PC-3 (cell line): ENCODE data around the gene GALNT10. TPM values are rescaled to one million over a fixed set of nuclear protein-coding genes. Genes with fewer than 3 reads are reported as not detected.

Experiments
- ATAC-seq: fragments of 200-7000 bp; cut with Tn5 transposase; 2 replicates; pipeline ENCODE4 v1.9.1; 2020; ENCODE audit warnings: mild to moderate bottlenecking, moderate library complexity
- BruUV-seq: library from RNA; stranded (reverse); fragments of 400-500 nt; replicated peaks from 2 replicates; lab custom pipeline; 2021; lab: Mats Ljungman, UMichigan
- CTCF ChIA-PET: fragments of 300-600 bp; sonication (Branson Sonifier 250); formaldehyde crosslinking; loops from one replicate; lab custom pipeline; 2022; ENCODE audit warnings: antibody characterized with exemption; lab: Charles Lee
- POLR2A ChIA-PET: fragments of 300-600 bp; sonication (Branson Sonifier 250); formaldehyde crosslinking; loops from one replicate; lab custom pipeline; 2022; ENCODE audit warnings: antibody characterized with exemption; ENCODE audit not compliant: unreplicated experiment; lab: Charles Lee
- DNase-seq: peaks from one replicate; pipeline ENCODE4 v3.0.0-alpha.2; 2015
- H2AFZ ChIP-seq: fragments of 300-600 bp; sonication (generic); 2 replicates; pipeline ENCODE4 v1.6.0; 2016; ENCODE audit warnings: antibody characterized with exemption, low read length
- H3F3A ChIP-seq: fragments of 300-600 bp; sonication (generic); one replicate; pipeline ENCODE4 v1.6.0; 2017; ENCODE audit warnings: antibody characterized with exemption, low read length, control low read depth, mild to moderate bottlenecking; ENCODE audit not compliant: unreplicated experiment
- H3K27ac ChIP-seq: fragments of 300-600 bp; sonication (generic); 2 replicates; pipeline ENCODE4 v1.5.1; 2016; ENCODE audit warnings: mild to moderate bottlenecking, low read length
- H3K27me3 ChIP-seq: fragments of 300-600 bp; sonication (generic); 2 replicates; pipeline ENCODE4 v1.6.1; 2016; ENCODE audit warnings: low read length, mixed read lengths
- H3K36me3 ChIP-seq: fragments of 300-600 bp; sonication (generic); 2 replicates; pipeline ENCODE4 v1.6.1; 2016; ENCODE audit warnings: low read depth, mixed run types, low read length, mixed read lengths
- H3K4me1 ChIP-seq: fragments of 300-600 bp; sonication (generic); 2 replicates; pipeline ENCODE4 v1.5.1; 2016; ENCODE audit warnings: low read length; ENCODE audit not compliant: insufficient read depth
- H3K4me2 ChIP-seq: fragments of 300-600 bp; sonication (generic); 2 replicates; pipeline ENCODE4 v1.6.0; 2016; ENCODE audit warnings: low read length
- H3K4me3 ChIP-seq: fragments of 300-600 bp; sonication (generic); 2 replicates; pipeline ENCODE4 v1.5.1; 2016; ENCODE audit warnings: mild to moderate bottlenecking, low read length, mixed read lengths
- H3K79me2 ChIP-seq: fragments of 300-600 bp; sonication (generic); 2 replicates; pipeline ENCODE4 v1.6.1; 2017; ENCODE audit warnings: low read length, mixed read lengths
- H3K9ac ChIP-seq: fragments of 300-600 bp; sonication (generic); 2 replicates; pipeline ENCODE4 v1.6.0; 2016; ENCODE audit warnings: mild to moderate bottlenecking, low read length
- H3K9me2 ChIP-seq: fragments of 300-600 bp; sonication (generic); replicated peaks from 2 replicates; pipeline ENCODE4 v1.6.1; 2016; ENCODE audit warnings: mixed run types, low read length, mixed read lengths
- H3K9me3 ChIP-seq: fragments of 300-600 bp; sonication (generic); 2 replicates; pipeline ENCODE4 v1.6.1; 2016; ENCODE audit warnings: low read length, mixed read lengths
- H4K20me1 ChIP-seq: fragments of 300-600 bp; sonication (generic); 2 replicates; pipeline ENCODE4 v1.6.1; 2016; ENCODE audit warnings: low read length, mixed read lengths
- EZH2 ChIP-seq: fragments of 300-600 bp; sonication (generic); IDR thresholded peaks from one replicate; pipeline ENCODE4 v1.6.1; 2017; ENCODE audit warnings: antibody characterized with exemption, mild to moderate bottlenecking, low read length; ENCODE audit not compliant: unreplicated experiment
- EZH2phosphoT487 ChIP-seq: fragments of 300-600 bp; sonication (generic); IDR thresholded peaks from 2 replicates; pipeline ENCODE4 v1.6.1; 2018; ENCODE audit warnings: mild to moderate bottlenecking, antibody characterized with exemption, low read length, borderline replicate concordance
- intact Hi-C: fragments of 100-400 bp; cut with micrococcal nuclease; formaldehyde crosslinking; loops from 2 replicates; pipeline ENCODE4 v1.9.0; 2023
- total RNA-seq: library from RNA; depleted of rRNA; stranded (reverse); fragments of >200 nt; gene quantifications from 2 replicates; pipeline ENCODE4 v1.2.3, GENCODE V29; 2014
- TF ChIP-seq, protein P1 (sequence below): fragments of 300-600 bp; sonication (generic); conservative IDR thresholded peaks from 2 replicates; pipeline ENCODE4 v1.5.1; 2017; ENCODE audit warnings: antibody characterized with exemption, low read depth, mild to moderate bottlenecking, low read length

GALNT10 gene
- total RNA-seq, 1 experiment from 2014 or later, result 46.2 TPM

DNA sequence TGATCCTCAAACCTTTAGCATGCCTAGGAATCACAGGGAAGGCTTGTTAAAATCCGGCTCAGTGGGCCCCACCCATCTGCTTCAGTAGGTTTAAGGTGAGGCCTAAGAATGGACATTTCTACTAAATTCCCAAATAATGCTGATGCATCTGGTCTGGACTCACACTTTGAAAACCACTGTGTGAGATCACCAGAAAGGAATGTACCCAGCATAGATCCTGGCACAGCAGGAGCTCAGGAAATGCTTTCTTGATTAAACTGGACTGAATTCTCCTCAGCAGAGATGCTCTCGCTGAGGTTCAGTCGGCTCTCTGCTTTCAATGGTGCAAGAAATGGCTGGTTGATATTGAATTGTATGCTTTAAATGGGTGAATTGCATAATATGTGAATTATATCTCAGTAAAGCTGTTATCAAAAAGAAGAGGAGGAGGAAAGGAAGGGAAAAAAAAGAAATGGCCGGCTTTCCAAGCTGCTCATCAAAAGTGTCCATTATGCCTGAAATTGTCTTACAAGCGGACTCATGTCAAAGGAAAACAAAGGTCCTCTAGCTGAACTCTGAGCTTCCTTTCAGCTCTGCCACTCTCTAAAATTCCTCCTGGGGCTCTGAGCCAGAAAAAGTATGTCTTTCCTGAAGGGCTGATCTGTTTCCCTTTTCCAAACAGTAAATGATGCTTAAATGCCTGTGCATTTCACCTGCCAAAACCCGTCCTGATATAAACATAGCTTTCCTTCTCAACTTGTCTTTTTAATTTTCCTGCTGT, 177.7 kb downstream of the GALNT10 start:
- Histone ChIP-seq H3K27me3 (no peaks in the 10 kb centered on the region), H3K9me3 (no peaks in the 10 kb centered on the region), H3K4me1 (peaks cover 60% of the 10 kb centered on the region), H3F3A (peaks cover 9% of the 10 kb centered on the region), H3K4me2 (peak overlapping the region; percentile 67), H3K9ac (peak overlapping the region; percentile 9; the same call in 1 of the 2 replicates), H3K9me2 (no peaks in the 10 kb centered on the region), H3K36me3 (no peaks in the 10 kb centered on the region; the same call in none of the 2 replicates), H4K20me1 (no peaks in the 10 kb centered on the region), H2AFZ (no peak overlapping the region), H3K79me2 (no peaks in the 10 kb centered on the region), H3K27ac (peak overlapping the region; percentile 96), H3K4me3 (peak overlapping the region; percentile 6; the same call in 1 of the 2 replicates)
- POLR2A ChIA-PET, result interaction anchor here (0.6 kb wide), 1 partner anchor 178 kb away, joined by 3 read pairs; the partner anchor contains the start of gene GALNT10
- ATAC-seq (peak; percentile 88), DNase-seq (peak; percentile 95)
- TF ChIP-seq EZH2phosphoT487 (no peak), EZH2 (no peak)
- BruUV-seq, result TSS peak; percentile 84
- intact Hi-C loops, result loop anchor here (1.0 to 2.0 kb wide), 4 partner anchors 38 to 174 kb away; no protein-coding TSS in a partner anchor
- CTCF ChIA-PET, result interaction anchor here (1.0 kb wide), 1 partner anchor 37 kb away, joined by 3 read pairs; no protein-coding TSS in a partner anchor

DNA sequence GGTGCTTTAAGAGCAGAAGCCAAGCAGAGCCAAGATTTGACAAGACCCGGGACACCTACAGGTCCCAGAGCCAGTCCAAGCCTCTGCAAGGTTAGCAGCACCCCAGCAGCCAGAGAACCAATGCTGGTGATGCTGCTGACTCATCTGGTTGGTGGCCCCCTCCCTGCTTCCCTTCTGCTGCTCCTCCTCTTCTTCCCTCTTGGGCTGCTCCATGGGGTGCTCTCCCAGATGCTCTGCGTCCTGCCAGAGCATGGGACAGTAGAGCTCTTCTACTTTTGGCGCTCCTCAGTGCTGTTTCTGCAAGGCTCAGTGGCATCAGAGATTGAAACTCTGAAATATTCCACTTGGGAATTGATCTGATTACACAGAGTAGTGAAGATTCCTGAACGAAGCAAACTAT, 179.1 kb downstream of the GALNT10 start:
- no peak overlapping the region for H3K4me3 ChIP-seq
- no peaks in the 10 kb centered on the region for H4K20me1 ChIP-seq
- no peak overlapping the region for H3K9ac ChIP-seq
- no peak overlapping the region for H2AFZ ChIP-seq
- ChIA-PET POLR2A (no interaction called here), CTCF (no interaction called here)
- no peak for ATAC-seq
- H3F3A ChIP-seq, result peaks cover 9% of the 10 kb centered on the region
- no peak for DNase-seq
- BruUV-seq, result no TSS peak
- TF ChIP-seq, protein P1, sequence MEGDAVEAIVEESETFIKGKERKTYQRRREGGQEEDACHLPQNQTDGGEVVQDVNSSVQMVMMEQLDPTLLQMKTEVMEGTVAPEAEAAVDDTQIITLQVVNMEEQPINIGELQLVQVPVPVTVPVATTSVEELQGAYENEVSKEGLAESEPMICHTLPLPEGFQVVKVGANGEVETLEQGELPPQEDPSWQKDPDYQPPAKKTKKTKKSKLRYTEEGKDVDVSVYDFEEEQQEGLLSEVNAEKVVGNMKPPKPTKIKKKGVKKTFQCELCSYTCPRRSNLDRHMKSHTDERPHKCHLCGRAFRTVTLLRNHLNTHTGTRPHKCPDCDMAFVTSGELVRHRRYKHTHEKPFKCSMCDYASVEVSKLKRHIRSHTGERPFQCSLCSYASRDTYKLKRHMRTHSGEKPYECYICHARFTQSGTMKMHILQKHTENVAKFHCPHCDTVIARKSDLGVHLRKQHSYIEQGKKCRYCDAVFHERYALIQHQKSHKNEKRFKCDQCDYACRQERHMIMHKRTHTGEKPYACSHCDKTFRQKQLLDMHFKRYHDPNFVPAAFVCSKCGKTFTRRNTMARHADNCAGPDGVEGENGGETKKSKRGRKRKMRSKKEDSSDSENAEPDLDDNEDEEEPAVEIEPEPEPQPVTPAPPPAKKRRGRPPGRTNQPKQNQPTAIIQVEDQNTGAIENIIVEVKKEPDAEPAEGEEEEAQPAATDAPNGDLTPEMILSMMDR, result no peak
- TF ChIP-seq EZH2, result no peak
- no peak for TF ChIP-seq EZH2phosphoT487
- H3K27me3 ChIP-seq, result no peaks in the 10 kb centered on the region
- H3K36me3 ChIP-seq, result no peaks in the 10 kb centered on the region; the same call in none of the 2 replicates
- H3K27ac ChIP-seq, result no peak overlapping the region
- no peaks in the 10 kb centered on the region for H3K9me3 ChIP-seq
- H3K4me1 ChIP-seq, result peaks cover 54% of the 10 kb centered on the region
- no peaks in the 10 kb centered on the region for H3K9me2 ChIP-seq
- H3K4me2 ChIP-seq, result no peak overlapping the region
- intact Hi-C loops, result loop anchor here (2.0 kb wide), 2 partner anchors 73 to 83 kb away; no protein-coding TSS in a partner anchor
- no peaks in the 10 kb centered on the region for H3K79me2 ChIP-seq

DNA sequence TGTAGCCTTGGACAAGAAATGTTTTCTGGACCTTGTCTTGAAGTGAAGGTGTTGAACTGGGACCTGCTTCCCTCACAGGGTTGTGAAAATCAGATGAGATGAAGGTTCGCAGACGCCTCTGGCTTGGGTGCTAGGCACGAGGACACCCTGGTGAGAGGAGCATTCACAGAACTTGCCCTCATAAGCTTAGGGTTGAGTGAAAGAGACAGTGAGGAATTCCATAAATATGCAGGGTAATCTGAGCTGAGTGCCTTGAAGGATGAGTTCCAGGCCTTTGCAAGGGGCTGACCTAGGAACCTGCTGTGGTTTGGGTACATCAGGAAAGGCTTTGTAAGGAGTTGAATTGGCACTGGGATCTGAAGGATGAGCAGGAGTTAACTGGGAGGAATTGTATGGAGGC, 179.6 kb downstream of the GALNT10 start:
- H3K4me2 ChIP-seq, result no peak overlapping the region
- no peaks in the 10 kb centered on the region; the same call in none of the 2 replicates for H3K36me3 ChIP-seq
- intact Hi-C loops, result no loop called here
- peaks cover 9% of the 10 kb centered on the region for H3F3A ChIP-seq
- no TSS peak for BruUV-seq
- no peaks in the 10 kb centered on the region for H4K20me1 ChIP-seq
- CTCF ChIA-PET, result no interaction called here
- POLR2A ChIA-PET, result no interaction called here
- no peaks in the 10 kb centered on the region for H3K9me2 ChIP-seq
- no peak for ATAC-seq
- H2AFZ ChIP-seq, result no peak overlapping the region
- H3K4me3 ChIP-seq, result no peak overlapping the region
- no peaks in the 10 kb centered on the region for H3K9me3 ChIP-seq
- no peak overlapping the region for H3K27ac ChIP-seq
- TF ChIP-seq EZH2phosphoT487 (no peak), EZH2 (no peak)
- TF ChIP-seq, protein P1, result no peak
- DNase-seq, result peak; percentile 27
- H3K4me1 ChIP-seq, result peaks cover 50% of the 10 kb centered on the region
- H3K9ac ChIP-seq, result no peak overlapping the region
- no peaks in the 10 kb centered on the region for H3K27me3 ChIP-seq
- H3K79me2 ChIP-seq, result no peaks in the 10 kb centered on the region
